Measurements from ENCODE around the gene NRAP.

GRCh38 chr10:113639966-113640365, 23.9 kb downstream of the NRAP start:
- TF ChIP-seq POLR2A (IDR thresholded peaks at IDR 0.05) (no peak), CTCF (IDR thresholded peaks at IDR 0.05) (no peak)
